ENCODE data around the gene EBF4.
"Not testable (repeated sequence)": the region's sequence is repeated elsewhere in the genome, so short reads cannot be mapped to it uniquely, and the experiment has no call there.

DNA sequence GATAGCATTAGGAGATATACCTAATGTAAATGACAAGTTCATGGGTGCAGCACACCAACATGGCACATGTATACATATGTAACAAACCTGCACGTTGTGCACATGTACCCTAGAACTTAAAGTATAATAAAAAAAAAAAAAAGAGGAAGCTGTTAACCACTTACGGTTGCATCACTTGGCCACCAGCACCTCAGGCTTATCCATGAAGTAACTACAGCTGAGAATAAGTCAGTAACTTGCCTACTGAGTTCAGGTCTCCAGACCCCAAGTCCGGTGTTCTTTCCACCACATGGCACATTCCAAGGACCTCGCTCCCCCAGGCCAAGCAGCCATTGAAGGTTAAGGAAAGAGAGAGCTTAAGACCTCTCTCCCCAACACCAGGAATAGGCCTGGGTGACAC lies 7.8 kb upstream of the EBF4 start:
- not testable (repeated sequence) for TF ChIP-seq CTCF (IDR thresholded peaks at IDR 0.05; ENCODE audit: low read depth, low read length, poor library complexity, severe bottlenecking); EZH2phosphoT487 (IDR thresholded peaks at IDR 0.05; ENCODE audit: borderline replicate concordance, low read length)

Data from DOHH2 (cell line).